ENCODE data around the gene WDR38. TPM values are rescaled to one million over a fixed set of nuclear protein-coding genes. Genes with fewer than 3 reads are reported as not detected.
"Not testable (repeated sequence)": the region's sequence is repeated elsewhere in the genome, so short reads cannot be mapped to it uniquely, and the experiment has no call there.

Gene WDR38
- total RNA-seq, 2 donors from 2014 or later, result not detected

DNA sequence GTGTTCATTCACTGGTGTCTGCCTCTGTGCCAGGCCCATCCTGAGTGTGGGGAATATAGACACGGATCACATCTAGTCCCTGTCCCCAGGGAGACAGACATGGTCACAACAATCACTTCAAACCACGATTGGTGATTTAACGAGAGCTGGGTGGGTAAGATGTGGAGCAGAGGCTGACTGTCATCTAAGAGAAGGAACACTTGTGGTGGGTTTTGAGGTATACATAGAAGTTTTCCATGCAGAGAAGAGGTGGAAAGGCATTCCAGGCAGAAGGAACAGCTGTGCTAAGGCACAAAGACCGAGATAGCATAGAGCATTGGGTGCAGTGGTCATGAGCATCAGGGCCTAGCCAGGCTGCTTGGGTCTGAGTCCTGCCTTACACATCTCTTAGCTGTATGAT, 22.7 kb upstream of the WDR38 start:
- intact Hi-C loops (cut with DNase I), result no loop called here
- DNase-seq (ENCODE audit: low spot score), result no peak

GRCh38 chr9:124831642-124832364, 21.5 kb upstream of the WDR38 start:
- DNase-seq (ENCODE audit: low spot score), result no peak

GRCh38 chr9:124834591-124834990, 18.7 kb upstream of the WDR38 start:
- DNase-seq (ENCODE audit: low spot score), result no peak
- intact Hi-C loops (cut with DNase I), result no loop called here

More at GRCh38 chr9:124831642-124832364, 21.5 kb upstream of the WDR38 start:
- intact Hi-C loops (cut with DNase I), result no loop called here

GRCh38 chr9:124835026-124835557, 18.2 kb upstream of the WDR38 start:
- intact Hi-C loops (cut with DNase I), result no loop called here
- DNase-seq (ENCODE audit: low spot score), result no peak

- intact Hi-C loops (cut with DNase I); DNase-seq (ENCODE audit: low spot score): not testable (repeated sequence)
These were observed 15.1 kb upstream of the WDR38 start for GRCh38 chr9:124838132-124838531.

DNA sequence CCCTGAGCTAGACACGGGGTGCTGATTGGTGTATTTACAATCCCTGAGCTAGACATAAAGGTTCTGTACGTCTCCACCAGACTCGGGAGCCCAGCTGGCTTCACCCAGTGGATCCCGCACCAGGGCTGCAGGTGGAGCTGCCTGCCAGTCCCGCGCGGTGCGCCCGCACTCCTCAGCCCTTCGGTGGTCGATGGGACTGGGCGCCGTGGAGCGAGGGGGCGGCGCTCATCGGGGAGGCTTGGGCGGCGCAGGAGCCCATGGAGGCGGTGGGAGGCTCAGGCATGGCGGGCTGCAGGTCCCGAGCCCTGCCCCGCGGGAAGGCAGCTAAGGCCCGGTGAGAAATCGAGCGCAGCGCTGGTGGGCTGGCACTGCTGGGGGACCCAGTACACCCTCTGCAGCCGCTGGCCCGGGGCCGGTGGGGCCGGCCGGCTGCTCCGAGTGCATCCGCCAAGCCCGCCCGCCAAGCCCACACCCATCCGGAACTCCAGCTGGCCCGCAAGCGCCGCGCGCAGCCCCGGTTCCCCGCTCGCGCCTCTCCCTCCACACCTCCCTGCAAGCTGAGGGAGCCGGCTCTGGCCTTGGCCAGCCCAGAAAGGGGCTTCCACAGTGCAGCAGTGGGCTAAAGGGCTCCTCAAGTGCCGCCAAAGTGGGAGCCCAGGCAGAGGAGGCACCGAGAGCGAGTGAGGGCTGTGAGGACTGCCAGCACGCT, 14.5 kb upstream of the WDR38 start:
- intact Hi-C loops (cut with DNase I); DNase-seq (ENCODE audit: low spot score): not testable (repeated sequence)

GRCh38 chr9:124839612-124840299, 13.5 kb upstream of the WDR38 start:
- intact Hi-C loops (cut with DNase I), result loop anchor here in 1 of 2 donors (5.0 kb wide), 1 partner anchor 57 kb away; no protein-coding TSS in a partner anchor
- no peak for DNase-seq (ENCODE audit: low spot score)

DNA sequence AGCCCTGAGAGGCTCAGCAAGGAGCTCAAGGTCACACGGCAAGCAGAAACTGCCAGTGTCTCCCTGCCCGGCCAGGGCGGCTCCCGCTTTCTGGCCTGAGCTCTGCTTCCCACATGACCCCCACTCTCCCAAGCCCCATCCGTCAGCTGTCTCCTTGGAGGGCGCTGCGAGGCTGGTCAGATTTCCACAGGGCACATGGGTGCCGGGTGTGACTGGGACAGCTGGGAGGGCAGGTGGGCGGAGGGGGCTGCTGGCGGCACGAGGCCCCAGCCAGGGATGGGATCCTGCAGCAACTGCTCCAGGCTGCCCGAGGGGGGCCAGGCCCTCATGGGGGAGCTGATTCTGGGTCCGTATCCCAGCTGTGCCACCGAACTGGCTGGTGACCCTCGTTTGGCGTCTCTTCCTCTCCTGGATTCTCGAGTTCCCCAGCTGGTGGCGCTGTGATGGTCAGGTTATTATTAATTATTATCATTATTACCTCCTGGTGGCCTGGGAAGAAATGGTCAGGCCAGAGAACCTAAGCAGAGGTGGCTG, 12.9 kb upstream of the WDR38 start:
- intact Hi-C loops (cut with DNase I), result loop anchor here in 1 of 2 donors (5.0 kb wide), 1 partner anchor 58 kb away; no protein-coding TSS in a partner anchor

DNA sequence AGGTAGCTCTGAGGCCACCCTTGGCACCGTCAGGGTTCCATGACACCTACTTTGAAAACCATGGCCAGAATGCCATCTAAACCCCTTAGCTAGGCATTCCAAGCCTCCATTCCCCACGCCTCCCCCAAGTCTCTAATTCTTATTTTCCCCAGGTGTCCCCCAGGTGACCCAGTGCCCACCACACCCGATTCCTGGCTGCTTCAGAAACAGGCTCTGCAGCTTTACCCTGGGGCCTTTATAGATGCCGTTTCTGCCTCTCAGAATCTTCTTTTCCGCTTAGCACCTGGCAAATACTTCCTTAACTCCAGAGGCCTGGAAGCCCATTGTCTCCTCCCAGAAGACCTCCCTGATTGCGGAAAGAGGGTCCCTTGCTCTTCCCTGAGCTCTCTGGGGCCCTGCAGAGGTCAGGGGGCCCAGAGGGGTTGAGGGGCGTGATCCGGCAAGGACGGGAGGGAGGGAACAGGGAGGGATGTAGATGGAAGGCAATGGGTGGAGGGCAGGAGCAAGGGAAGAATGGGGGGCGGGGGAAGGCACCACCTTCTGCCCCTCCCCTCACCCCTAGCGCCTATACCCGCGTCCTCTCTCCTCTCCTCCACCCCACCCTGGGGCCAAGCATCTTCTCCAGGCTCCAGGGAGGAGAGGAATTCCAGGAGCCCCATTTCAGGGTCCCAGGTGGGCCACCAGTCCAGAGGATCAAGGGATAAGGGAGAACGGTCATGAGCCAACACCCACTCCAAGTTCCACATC, 12.0 kb upstream of the WDR38 start:
- intact Hi-C loops (cut with DNase I), result loop anchor here in 1 of 2 donors (5.0 kb wide), 1 partner anchor 59 kb away; no protein-coding TSS in a partner anchor
- no peak for DNase-seq (ENCODE audit: low spot score)

More for the DNA sequence above, 12.9 kb upstream of the WDR38 start:
- no peak for DNase-seq (ENCODE audit: low spot score)

GRCh38 chr9:124843456-124844034, 9.7 kb upstream of the WDR38 start:
- intact Hi-C loops (cut with DNase I), result loop anchor here in 1 of 2 donors (5.0 kb wide), 1 partner anchor 61 kb away; no protein-coding TSS in a partner anchor
- no peak for DNase-seq (ENCODE audit: low spot score)

- DNase-seq (ENCODE audit: low spot score), result no peak
- intact Hi-C loops (cut with DNase I), result loop anchor here in 1 of 2 donors (5.0 kb wide), 1 partner anchor 62 kb away; no protein-coding TSS in a partner anchor
These were observed 9.0 kb upstream of the WDR38 start for GRCh38 chr9:124844291-124844690.

- DNase-seq (ENCODE audit: low spot score); intact Hi-C loops (cut with DNase I): not testable (repeated sequence)
These were observed 6.8 kb upstream of the WDR38 start for GRCh38 chr9:124846467-124846866.

DNA sequence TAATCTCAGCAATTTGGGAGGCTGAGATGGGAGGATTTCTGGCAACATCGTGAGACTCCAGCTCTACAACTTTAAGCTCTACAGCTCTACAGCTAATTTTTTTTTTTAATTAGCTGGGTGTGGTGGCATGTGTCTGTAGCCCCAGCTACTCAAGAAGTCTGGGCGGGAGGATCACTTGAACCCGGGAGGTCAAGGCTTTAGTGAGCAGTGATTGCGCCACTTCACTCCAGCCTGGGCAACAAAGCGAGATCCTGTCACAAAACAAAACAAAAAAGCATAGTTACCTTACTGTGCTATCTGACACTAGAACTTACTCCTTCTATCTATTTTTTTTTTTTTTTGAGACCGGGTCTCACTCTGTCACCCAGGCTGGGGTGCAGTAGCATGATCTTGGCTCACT, 6.3 kb upstream of the WDR38 start:
- DNase-seq (ENCODE audit: low spot score), result no peak
- intact Hi-C loops (cut with DNase I), result no loop called here

- intact Hi-C loops (cut with DNase I), result loop anchor here (10.0 kb wide), 2 partner anchors 515 to 525 kb away; no protein-coding TSS in a partner anchor
- DNase-seq (ENCODE audit: low spot score), result no peak
These were observed 3.5 kb upstream of the WDR38 start for GRCh38 chr9:124849801-124850200.

DNA sequence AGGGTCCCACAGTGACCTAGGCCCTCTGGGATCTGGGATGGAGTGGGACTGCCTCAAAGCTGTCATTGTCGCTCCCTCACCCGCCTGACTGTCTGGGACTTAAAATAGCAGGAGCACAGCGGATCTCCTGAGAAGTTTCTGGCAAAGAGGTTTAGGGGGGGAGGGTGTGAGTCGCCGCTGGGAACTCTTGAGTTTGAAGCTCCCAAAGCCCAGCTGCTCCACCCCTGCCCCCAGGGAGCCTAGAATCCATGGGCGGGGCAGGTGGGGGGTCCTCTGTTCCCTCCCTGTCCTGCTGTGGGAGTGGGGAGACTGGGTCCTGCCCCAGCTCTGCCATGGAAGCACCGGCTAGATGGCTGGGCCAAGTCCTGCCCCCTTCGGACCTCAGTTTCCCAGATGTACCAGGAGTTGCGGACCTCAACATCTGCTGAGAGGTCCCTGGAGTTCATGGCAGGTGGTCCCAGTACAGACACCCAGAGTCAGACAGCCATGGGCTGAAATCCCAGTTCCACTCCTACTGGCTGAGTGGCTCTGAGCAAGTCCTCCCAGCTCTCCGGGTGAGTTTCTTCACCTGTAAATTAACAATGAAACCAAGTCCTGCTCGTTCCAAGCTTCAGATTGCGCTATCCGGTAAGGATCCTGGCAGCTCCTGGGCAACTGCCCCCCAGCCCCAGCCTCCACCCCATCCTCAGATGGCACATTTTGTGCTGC, 985 bp upstream of the WDR38 start:
- DNase-seq (ENCODE audit: low spot score), result no peak
- intact Hi-C loops (cut with DNase I), result loop anchor here (2.0 to 10.0 kb wide), 4 partner anchors 75 to 523 kb away; partner anchors contain the start of gene OLFML2A (in 1 of the 2)

DNA sequence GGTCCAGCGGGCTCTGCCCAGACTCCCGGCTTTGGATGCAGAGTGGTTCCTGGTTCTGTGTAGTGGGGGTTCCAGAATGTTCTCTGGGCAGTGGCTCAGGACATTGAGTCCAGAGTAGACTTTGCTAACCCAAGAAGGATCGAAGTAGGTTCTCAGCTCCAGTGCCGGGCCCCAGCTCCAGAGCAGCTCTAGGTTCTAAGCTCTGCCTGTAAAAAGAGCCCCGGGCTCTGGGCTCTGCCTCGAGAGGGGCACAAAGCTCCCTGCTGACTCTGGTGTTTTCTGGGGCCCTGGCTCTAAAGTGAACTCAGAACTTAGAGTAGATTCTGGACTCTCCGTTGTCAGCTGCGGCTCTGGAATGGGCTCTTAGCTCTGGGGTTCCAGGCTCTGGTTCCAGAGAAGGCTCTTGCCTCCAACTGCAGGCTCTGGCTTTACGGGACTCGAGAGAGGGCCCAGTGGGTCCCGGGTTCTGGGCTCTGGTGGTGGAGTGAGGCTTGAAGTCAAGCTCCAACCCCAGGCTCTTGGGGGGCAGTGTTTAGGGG, 414 bp downstream of the WDR38 start:
- intact Hi-C loops (cut with DNase I), result loop anchor here (2.0 to 10.0 kb wide), 4 partner anchors 77 to 521 kb away; partner anchors contain the start of gene OLFML2A (in 1 of the 2)

DNA sequence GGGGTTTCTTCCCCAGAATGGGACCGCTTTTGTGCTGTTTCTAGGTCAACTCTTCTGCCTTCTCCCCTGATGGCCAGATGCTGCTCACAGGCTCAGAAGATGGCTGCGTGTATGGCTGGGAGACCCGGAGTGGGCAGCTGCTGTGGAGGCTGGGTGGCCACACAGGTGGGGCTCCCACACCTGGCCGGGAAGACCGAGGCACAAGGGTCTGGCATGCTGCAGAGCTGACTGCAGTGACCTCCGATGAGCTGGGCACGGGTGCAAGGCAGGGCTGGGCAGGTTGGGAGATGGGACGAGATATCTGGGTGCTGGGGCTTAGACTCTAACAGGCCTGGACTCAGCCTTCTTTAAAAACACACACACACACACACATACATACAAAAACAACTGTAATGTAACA, 901 bp downstream of the WDR38 start:
- DNase-seq (ENCODE audit: low spot score), result no peak
- intact Hi-C loops (cut with DNase I), result loop anchor here (10.0 kb wide), 2 partner anchors 511 to 521 kb away; no protein-coding TSS in a partner anchor

More for the DNA sequence above, 414 bp downstream of the WDR38 start:
- DNase-seq (ENCODE audit: low spot score), result no peak

Data from posterior vena cava (tissue), 2 donors.